PC-9 (cell line): ENCODE data around the gene MAPKBP1. TPM values are rescaled to one million over a fixed set of nuclear protein-coding genes. Genes with fewer than 3 reads are reported as not detected.

Source experiments
- BruUV-seq: library from RNA; stranded (reverse); fragments of 400-500 nt; replicated peaks from 2 replicates; lab custom pipeline; 2021; lab: Mats Ljungman, UMichigan
- CTCF ChIA-PET: fragments of 300-600 bp; sonication (Branson Sonifier 250); formaldehyde crosslinking; loops from one replicate; lab custom pipeline; 2022; ENCODE audit warnings: antibody characterized with exemption; lab: Charles Lee
- POLR2A ChIA-PET: fragments of 300-600 bp; sonication (Branson Sonifier 250); formaldehyde crosslinking; loops from one replicate; lab custom pipeline; 2022; ENCODE audit warnings: antibody characterized with exemption; ENCODE audit not compliant: unreplicated experiment; lab: Charles Lee
- DNase-seq, 2 experiments: peaks; one replicate each; pipeline versions ENCODE4 v3.0.0 to v3.0.0-alpha.2; 2015 to 2022; ENCODE audit warnings: mixed read lengths in 1 of 2
- H2AFZ ChIP-seq: fragments of 200-600 bp; sonication (generic); 2 replicates; pipeline ENCODE4 v1.8.1; 2017; ENCODE audit warnings: antibody characterized with exemption
- H3F3A ChIP-seq: fragments of 200-600 bp; sonication (generic); 2 replicates; pipeline ENCODE4 v1.8.1; 2017; ENCODE audit warnings: antibody characterized with exemption, mild to moderate bottlenecking, low read depth; ENCODE audit not compliant: insufficient read depth
- H3K27ac ChIP-seq: fragments of 200-600 bp; sonication (generic); 2 replicates; pipeline ENCODE4 v1.6.1; 2016; ENCODE audit warnings: mixed run types
- H3K27me3 ChIP-seq: fragments of 200-600 bp; sonication (generic); 2 replicates; pipeline ENCODE4 v1.6.1; 2016; ENCODE audit warnings: low read depth, mixed run types; ENCODE audit not compliant: insufficient read depth
- H3K36me3 ChIP-seq: fragments of 200-600 bp; sonication (generic); 2 replicates; pipeline ENCODE4 v1.6.1; 2016; ENCODE audit warnings: low read depth, mixed run types
- H3K4me1 ChIP-seq: fragments of 200-600 bp; sonication (generic); replicated peaks from 2 replicates; pipeline ENCODE4 v1.6.1; 2016; ENCODE audit warnings: mixed run types; ENCODE audit not compliant: insufficient read depth
- H3K4me2 ChIP-seq: fragments of 200-600 bp; sonication (generic); 2 replicates; pipeline ENCODE4 v1.6.1; 2017; ENCODE audit warnings: mixed run types
- H3K4me3 ChIP-seq: fragments of 200-600 bp; sonication (generic); 2 replicates; pipeline ENCODE4 v1.6.1; 2016; ENCODE audit warnings: mixed run types
- H3K79me2 ChIP-seq: fragments of 200-600 bp; sonication (generic); 2 replicates; pipeline ENCODE4 v1.6.1; 2017; ENCODE audit warnings: low read depth, mixed run types
- H3K9me2 ChIP-seq: fragments of 200-600 bp; sonication (generic); 2 replicates; pipeline ENCODE4 v1.8.1; 2017; ENCODE audit warnings: mild to moderate bottlenecking; ENCODE audit not compliant: insufficient read depth
- H3K9me3 ChIP-seq: fragments of 200-600 bp; sonication (generic); 2 replicates; pipeline ENCODE4 v1.8.1; 2016; ENCODE audit warnings: low read depth; ENCODE audit not compliant: insufficient read depth
- H4K20me1 ChIP-seq: fragments of 200-600 bp; sonication (generic); 2 replicates; pipeline ENCODE4 v1.8.1; 2017; ENCODE audit not compliant: insufficient read depth
- EZH2 ChIP-seq: fragments of 200-600 bp; sonication (generic); IDR thresholded peaks from 2 replicates; pipeline ENCODE4 v1.8.0; 2017; ENCODE audit warnings: antibody characterized with exemption, low read depth
- intact Hi-C: fragments of 100-400 bp; cut with micrococcal nuclease; formaldehyde crosslinking; loops from one replicate; pipeline ENCODE4 v1.10.0; 2022; ENCODE audit not compliant: unreplicated experiment
- total RNA-seq: library from RNA; stranded (reverse); gene quantifications from 2 replicates; pipeline ENCODE4 v1.2.3, GENCODE V29; 2021
- TF ChIP-seq, protein P1 (sequence below): fragments of 200-600 bp; sonication (generic); conservative IDR thresholded peaks from 2 replicates; pipeline ENCODE4 v1.6.1; 2017; ENCODE audit warnings: mixed run types, antibody characterized with exemption, mild to moderate bottlenecking, moderate library complexity

Gene MAPKBP1
- total RNA-seq, 1 experiment from 2014 or later = 22.9 TPM

DNA sequence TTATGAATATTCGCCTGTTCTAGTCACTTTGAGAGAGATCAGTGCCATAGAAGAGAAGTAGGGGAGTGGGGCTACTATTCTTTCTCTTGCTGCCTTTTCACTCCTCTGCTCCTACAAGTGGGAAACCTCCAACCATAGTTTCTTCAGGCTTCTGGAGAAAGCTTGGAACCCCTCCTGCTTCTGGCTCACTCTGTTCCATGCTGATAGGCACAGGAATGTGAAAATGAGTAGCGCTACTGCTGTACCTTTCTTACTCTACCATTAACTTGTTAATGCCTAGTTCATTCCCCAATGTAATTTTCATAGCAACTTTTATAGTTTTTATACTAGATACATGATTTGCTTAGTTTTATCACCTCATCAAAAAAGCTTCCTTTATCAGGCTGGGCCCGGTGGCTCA lies 26.9 kb downstream of the MAPKBP1 start:
- H3K4me1 ChIP-seq = peaks cover 20% of the 10 kb centered on the region
- no peak overlapping the region for H3K27ac ChIP-seq
- BruUV-seq = no TSS peak
- H3K9me3 ChIP-seq = no peaks in the 10 kb centered on the region
- no peak overlapping the region for H2AFZ ChIP-seq
- TF ChIP-seq EZH2 = no peak
- TF ChIP-seq, protein P1, sequence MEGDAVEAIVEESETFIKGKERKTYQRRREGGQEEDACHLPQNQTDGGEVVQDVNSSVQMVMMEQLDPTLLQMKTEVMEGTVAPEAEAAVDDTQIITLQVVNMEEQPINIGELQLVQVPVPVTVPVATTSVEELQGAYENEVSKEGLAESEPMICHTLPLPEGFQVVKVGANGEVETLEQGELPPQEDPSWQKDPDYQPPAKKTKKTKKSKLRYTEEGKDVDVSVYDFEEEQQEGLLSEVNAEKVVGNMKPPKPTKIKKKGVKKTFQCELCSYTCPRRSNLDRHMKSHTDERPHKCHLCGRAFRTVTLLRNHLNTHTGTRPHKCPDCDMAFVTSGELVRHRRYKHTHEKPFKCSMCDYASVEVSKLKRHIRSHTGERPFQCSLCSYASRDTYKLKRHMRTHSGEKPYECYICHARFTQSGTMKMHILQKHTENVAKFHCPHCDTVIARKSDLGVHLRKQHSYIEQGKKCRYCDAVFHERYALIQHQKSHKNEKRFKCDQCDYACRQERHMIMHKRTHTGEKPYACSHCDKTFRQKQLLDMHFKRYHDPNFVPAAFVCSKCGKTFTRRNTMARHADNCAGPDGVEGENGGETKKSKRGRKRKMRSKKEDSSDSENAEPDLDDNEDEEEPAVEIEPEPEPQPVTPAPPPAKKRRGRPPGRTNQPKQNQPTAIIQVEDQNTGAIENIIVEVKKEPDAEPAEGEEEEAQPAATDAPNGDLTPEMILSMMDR = no peak
- H3K36me3 ChIP-seq = no peaks in the 10 kb centered on the region
- intact Hi-C loops = no loop called here
- H3K4me2 ChIP-seq = no peak overlapping the region
- H3K4me3 ChIP-seq = no peak overlapping the region
- ChIA-PET POLR2A (no interaction called here), CTCF (no interaction called here)
- no peaks in the 10 kb centered on the region for H3K9me2 ChIP-seq
- DNase-seq = no peak
- H3F3A ChIP-seq = no peaks in the 10 kb centered on the region
- H4K20me1 ChIP-seq = no peaks in the 10 kb centered on the region
- no peaks in the 10 kb centered on the region for H3K27me3 ChIP-seq
- H3K79me2 ChIP-seq = no peaks in the 10 kb centered on the region

DNA sequence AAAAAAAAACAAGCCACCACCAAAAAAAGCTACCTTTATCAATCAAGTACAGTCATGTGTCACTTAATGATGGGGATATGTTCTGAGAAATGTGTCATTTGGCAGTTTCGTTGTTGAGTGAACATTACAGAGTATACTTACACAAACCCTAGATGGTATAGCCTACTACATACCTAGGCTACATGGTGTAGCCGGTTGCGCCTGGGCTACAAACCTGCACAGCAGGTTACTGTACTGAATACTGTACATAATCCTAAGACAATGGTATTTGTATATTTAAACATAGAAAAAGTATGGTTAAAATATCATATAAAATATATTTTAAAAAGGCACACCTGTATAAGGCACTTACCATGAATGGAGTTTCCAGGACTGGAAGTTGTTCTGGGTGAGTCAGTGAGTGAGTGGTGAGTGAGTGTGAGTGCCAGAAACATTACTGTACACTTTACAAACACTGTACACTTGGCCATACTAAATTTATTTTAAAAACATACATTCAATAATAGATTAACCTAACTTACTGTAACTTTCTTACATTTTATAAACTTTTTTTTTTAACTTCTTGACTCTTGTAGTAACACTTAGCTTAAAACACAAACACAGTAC lies 27.7 kb downstream of the MAPKBP1 start:
- ChIA-PET CTCF (no interaction called here), POLR2A (no interaction called here)
- Histone ChIP-seq H3F3A (no peaks in the 10 kb centered on the region), H4K20me1 (no peaks in the 10 kb centered on the region), H3K79me2 (no peaks in the 10 kb centered on the region), H3K4me1 (peaks cover 16% of the 10 kb centered on the region), H3K27ac (no peak overlapping the region), H2AFZ (no peak overlapping the region), H3K27me3 (no peaks in the 10 kb centered on the region), H3K9me2 (no peaks in the 10 kb centered on the region), H3K4me3 (no peak overlapping the region), H3K4me2 (no peak overlapping the region), H3K9me3 (no peaks in the 10 kb centered on the region), H3K36me3 (no peaks in the 10 kb centered on the region)
- intact Hi-C loops = no loop called here
- TF ChIP-seq EZH2 = no peak
- TF ChIP-seq, protein P1 = no peak
- no peak for DNase-seq
- no TSS peak for BruUV-seq

DNA sequence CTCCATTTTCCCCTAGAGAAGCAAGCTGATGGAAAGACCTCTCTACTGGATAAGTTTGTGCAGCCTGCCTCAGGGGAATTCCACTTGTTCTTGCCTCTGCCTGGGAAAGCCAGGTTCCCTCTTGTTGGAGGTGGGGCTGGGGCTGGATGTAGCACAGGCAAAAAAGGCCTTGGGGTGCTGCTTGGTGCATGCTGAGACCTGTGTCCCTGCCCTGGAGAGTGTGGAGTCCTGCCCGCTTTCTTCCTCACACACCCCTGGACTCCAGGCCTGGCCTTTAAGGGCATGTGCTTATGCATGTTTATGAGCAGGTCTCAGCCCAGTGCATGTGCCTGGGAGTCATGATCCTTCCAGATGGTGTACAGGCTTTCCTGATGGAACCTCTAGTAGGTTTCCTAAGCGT lies 30.1 kb downstream of the MAPKBP1 start:
- Histone ChIP-seq H3K4me3 (no peak overlapping the region), H3K4me2 (no peak overlapping the region), H3F3A (no peaks in the 10 kb centered on the region), H3K36me3 (no peaks in the 10 kb centered on the region), H3K27me3 (no peaks in the 10 kb centered on the region), H3K9me3 (no peaks in the 10 kb centered on the region), H3K79me2 (no peaks in the 10 kb centered on the region), H3K27ac (no peak overlapping the region), H3K9me2 (no peaks in the 10 kb centered on the region), H2AFZ (no peak overlapping the region), H3K4me1 (peaks cover 2% of the 10 kb centered on the region; the same call in 1 of the 2 replicates), H4K20me1 (no peaks in the 10 kb centered on the region)
- BruUV-seq = no TSS peak
- intact Hi-C loops = no loop called here
- TF ChIP-seq, protein P1 = no peak
- no peak for TF ChIP-seq EZH2
- DNase-seq = no peak
- ChIA-PET POLR2A (interaction anchor here (0.7 kb wide), 1 partner anchor 300 kb away, joined by 4 read pairs; no protein-coding TSS in a partner anchor), CTCF (interaction anchor here (1.0 to 1.2 kb wide), 2 partner anchors 29 to 31 kb away, joined by 3 to 4 read pairs; no protein-coding TSS in a partner anchor)
